Stimulated activated CD4-positive, alpha-beta T cell treated with anti-CD3 and anti-CD28 coated beads, Interleukin-1b, Interleukin-23, amount 100 ng/mL, for 24 hours (primary cell): ENCODE measurements around the gene SRPK2.
A peak's percentile ranks its signal among the peaks of the same experiment; 100 is the strongest.
"Not testable (repeated sequence)": the region's sequence is repeated elsewhere in the genome, so short reads cannot be mapped to it uniquely, and the experiment has no call there.

Source experiments
- DNase-seq, 4 experiments: peaks; one replicate each; pipeline ENCODE4 v3.0.0-alpha.2; 2020; ENCODE audit warnings: low read depth in 4 of 4, low spot score in 1 of 4

SRPK2 gene

DNA sequence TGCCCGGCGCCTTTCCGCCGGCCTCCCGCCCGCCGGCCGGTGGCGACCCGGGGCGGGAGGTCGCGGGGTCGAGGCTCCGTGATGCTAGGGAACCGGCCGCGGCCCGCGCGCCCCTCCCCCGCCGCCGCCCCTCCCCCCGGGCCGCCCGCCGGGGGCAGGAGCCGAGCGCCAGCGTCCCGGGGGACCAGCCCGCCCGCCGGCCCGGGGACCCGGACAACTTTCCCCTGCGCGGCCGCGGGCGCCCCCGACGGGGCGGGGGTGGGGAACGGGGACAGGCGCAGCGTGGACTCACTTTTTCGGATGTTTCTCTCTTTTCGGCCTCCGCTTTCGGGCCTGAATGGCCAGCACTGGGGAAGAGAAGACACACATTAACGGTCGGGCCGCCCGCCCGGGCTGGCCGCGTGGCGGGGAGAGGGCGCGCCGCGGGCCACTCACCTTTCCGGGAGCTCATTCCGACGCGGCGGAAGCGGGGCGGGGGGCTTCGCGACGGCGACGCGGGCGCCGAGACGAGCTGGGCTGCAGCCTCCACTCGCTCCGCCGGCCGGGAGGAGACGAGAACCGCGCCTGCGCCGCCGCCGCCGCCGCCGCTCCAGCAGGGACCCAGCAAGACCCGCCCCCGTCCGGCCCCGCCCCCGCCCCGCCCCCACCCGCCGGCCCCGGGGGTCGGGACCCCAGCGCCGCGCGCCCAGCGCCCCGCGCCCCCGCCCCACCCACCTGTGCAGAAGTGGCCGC is at the start of gene SRPK2:
Gene SRPK2, minus strand, starts transcription at position 566 of the 732 bp plus-strand sequence.
- peak; percentile 37 to 74 (median 62) for DNase-seq

DNA sequence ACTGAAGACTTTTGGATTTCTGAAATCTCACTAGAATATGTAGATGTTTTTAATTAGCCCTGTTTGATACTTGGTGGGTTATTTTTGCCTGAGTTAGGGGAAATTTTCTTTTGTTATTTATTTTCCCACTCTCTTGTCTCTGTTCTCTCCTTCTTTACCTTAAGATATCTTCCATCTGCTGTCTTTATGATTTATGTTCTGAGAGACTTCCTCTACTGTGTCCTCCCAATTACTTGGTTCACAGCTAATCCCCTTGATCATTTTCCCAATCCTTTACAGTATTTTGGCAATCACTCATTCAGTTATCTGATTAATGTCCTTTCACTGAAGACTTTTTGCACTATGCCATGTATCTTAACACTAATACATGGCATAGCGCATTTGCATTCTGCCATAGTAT is 49.5 kb upstream of the SRPK2 start:
- DNase-seq = no peak

DNA sequence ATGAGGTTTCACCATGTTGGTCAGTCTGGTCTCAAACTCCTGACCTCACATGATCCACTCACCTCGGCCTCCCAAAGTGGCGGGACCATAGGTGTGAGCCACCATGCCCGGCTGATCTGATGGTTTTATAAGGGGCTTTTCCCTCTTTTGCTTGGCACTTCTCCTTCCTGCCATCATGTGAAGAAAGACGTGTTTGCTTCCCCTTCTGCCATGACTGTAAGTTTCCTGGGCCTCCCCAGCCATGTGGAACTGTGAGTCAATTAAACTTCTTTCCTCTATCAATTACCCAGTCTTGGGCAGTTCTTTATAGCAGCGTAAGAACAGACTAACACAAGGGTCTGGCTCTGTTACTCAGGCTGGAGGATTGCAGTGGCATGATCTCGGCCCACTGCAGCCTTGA is 48.6 kb upstream of the SRPK2 start:
- DNase-seq = not testable (repeated sequence)

DNA sequence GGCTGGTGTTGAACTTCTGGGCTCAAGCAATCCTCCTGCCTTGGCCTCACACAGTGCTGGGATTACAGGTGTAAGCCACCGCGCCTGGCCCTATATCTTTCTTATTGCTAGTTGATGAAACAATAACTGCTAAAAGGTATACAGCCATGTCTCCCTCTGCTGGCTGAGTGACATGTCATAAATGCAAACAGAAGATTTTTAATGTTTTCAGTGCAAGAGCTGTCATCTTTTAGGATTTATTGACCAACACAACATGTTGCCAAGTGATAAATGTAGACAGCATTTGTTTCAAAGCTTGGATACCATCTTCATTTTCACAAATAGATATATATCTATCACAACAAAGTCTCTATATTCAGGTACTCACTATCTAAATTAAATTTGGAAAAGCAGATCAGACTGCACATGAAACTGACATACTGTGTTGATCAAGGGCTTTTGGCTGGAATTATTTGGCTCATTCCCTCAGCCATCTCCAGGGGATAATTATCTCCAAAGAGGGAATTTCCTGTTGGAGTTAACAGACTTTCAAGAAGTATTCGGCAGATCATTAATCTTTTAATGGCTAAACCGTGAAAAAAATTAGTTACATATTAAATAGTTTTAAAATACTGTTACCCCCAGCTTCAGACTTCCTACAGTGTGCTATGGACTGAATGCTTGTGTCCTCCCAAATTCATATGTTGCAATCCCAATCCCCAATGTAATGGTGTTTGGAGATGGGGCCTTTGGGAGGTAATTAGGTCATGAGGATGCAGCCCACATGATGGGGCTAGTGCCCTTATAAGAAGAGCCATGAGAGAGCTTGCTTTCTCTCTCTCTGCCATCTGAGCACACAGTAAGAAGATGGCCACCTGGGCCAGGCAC is 41.3 kb upstream of the SRPK2 start:
- peak in 3 of 4 experiments; percentile 11 to 19 (median 19) for DNase-seq

DNA sequence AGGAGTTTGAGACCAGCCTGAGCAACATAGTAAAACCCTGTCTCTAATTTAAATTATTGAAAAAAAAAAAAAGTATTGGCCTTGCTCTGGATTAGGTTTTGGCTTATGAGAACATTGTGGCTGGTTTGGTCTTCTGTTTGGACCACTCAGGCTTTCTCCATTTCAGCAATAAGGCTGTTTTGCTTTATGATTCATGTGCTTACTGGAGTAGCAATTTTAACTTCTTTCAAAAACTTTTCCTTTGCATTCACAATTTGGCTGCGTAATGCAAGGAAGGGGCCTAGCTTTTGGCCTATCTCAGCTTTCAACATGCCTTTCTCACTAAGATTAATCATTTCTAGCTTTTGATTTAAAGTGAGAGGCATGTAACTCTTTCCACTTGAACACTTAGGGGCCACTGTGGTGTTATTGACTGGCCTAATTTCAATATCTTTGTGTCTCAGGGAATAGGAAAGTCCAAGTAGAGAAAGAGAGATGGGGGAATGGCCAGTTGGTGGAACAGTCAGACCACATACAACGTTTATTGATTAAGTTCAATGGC is 38.0 kb upstream of the SRPK2 start:
- DNase-seq = no peak

DNA sequence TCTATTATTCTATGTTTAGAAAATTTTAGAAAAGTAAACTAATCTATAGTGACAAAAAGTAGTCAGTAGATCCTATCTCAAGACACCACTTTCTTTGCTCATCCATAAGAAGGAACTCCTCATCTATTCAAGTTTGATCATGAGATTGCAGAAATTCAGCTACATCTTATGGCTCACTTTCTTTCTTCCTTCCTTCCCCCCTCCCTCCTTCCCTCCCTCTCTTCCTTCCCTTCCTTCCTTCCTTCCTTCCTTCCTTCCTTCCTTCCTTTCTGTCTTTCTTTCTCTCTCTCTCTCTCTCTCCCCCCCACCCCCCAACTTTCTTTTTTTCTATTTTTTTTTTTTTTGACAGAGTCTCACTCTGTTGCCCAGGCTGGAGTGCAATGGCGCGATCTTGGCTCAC is 35.3 kb upstream of the SRPK2 start:
- no peak for DNase-seq

DNA sequence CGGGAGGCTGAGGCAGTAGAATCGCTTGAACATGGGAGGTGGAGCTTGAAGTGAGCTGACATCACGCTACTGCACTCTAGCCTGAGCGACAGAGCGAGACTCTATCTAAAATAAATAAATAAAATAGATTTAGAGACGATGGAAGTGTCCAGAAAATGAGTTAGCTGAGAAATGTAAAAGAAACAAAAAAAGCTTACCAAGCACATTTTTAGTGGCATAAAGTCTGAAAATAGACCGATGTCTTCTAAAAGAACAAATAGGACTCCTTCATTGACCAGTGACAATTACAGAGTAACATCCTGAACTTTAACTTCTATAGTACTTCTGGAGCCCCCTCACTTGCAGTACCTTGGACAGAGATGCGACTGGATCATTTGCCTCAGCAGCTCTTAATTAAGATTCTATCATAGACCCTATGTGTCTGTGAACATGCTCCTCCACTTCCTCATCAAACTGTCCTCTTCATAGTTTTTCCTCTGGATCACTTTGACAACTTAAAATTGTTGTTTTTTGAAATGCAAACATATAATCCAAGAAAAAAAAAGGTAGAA is 25.2 kb upstream of the SRPK2 start:
- no peak for DNase-seq

DNA sequence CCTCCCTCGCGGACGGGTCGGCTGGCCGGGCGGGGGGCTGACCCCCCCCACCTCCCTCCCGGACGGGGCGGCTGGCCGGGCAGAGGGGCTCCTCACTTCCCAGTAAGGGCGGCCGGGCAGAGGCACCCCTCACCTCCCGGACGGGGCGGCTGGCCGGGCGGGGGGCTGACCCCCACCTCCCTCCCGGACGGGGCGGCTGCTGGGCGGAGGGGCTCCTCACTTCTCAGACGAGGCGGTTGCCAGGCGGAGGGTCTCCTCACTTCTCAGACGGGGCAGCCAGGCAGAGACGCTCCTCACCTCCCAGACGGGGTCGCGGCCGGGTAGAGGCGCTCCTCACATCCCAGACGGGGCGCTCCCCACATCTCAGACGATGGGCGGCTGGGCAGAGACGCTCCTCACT is 22.1 kb upstream of the SRPK2 start:
- DNase-seq = not testable (repeated sequence)

DNA sequence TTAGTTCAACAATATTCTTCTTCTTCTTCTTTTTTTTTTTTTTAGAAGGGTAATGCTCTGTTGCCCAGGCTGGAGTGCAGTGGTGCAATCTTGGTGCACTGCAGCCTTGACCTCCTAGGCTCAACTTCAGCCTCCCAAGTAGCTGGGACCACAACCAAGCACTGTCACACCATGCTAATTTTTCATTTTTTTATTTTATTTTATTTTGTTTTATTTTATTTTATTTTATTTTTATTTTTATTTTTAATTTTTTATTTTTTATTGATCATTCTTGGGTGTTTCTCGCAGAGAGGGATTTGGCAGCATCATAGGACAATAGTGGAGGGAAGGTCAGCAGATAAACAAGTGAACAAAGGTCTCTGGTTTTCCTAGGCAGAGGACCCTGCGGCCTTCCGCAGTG is 21.1 kb upstream of the SRPK2 start:
- not testable (repeated sequence) for DNase-seq

DNA sequence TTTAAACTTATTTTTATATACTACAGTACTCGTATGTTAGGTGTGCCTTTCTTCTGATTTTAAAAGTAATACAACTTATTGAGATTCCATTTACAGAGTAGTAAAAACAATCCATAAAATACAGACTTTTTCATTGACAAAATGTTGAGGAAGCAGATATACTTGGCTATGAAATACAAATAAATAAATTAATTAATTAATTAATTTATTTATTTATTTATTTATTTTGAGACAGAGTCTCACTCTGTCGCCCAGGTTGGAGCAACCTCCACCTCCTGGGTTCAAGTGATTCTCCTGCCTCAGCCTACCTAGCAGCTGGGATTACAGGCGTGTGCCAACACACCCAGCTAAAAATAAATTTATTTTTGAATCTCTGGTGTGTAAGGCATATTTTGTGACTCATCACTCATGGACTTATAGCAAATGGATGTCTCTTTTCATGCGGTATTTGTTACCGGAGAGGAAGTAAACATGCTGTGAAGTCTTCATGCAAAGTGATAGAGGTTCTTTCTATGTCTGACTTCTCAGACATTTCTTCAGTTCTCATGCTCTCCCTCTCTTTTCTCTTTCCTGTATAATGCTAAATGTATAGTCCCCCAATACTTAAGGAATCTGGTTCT is 20.2 kb upstream of the SRPK2 start:
- DNase-seq = no peak

DNA sequence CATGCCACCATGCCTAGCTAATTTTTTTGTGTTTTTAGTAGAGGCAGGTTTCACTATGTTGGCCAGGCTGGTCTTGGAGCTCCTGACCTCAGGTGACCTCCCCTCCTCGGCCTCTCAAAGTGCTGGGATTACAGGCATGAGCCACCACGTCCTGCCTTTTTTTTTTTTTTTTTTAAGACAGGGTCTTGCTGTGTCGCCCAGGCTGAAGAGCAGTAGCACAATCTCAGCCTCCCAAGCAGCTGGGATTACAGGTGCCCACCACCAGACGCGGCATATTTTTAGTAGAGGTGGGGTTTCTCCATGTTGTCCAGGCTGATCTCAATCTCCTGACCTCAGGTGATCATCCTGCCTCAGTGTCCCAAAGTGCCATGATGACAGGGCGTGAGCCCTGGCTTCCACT is 14.4 kb upstream of the SRPK2 start:
- DNase-seq = no peak

DNA sequence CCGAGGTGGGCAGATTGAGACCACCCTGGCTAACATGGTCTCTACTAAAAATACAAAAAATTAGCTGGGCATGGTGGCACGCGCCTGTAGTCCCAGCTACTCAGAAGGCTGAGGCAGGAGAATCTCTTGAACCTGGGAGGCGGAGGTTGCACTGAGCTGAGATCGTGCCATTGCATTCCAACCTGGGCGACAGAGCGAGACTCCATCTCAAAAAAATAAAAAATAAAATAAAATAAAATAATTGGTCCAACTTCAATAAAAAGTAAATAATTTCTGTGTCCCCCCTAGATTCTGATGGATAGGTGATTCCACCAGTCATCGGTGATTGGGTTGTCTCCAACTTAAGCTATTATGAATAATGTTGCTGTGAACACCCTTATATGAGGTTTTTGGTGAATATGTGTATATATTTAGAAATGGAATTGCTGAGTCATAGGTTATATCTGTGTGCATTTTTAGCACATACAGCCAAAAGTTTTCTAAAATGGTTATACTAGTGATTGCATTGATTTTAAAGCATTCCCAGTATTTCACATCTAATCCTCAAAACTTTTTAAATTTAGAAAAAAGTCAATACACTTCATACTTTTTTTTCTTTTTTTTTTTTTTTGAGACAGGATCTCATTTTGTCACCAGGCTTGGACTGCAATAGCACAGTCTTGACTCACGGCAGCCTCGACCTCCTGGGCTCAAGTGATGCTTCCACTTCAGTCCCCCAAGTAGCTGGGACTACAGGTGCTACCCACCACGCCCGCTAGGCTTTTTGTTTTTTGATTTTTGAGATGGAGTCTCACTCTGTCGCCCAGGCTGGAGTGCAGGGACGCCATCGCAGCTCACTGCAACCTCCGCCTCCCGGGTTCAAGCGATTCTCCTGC is 13.7 kb upstream of the SRPK2 start:
- DNase-seq = no peak

DNA sequence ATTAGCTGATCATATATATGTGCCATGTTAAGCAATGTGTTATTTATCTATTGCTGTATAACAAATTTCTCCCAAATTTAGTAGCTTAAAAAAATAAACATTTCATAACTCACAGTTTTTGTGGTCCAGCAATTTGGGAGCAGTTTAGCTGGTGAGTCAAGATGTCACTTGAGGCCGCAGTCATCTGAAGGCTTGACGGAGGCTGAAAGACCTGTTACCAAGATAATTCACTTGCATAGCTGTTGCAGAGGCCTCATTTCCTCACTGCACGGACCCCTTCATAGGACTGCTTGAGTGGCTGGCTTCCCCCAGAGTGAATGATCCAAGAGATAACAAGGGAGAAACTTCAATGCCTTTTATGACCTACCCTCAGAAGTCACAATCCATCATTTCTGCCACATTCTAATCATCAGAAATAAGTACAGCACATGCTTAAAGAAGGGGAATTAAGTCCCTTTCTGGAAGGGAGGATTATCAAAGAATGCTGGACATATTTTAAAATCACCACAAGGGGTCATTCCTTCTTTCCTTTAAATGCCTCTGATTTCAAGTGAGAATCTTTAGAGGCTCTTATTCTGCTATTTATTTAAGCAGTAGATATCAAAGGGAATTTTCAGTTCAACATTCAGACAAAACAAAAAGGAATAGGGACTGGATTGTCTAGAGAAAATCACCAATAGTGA is 10.5 kb upstream of the SRPK2 start:
- no peak for DNase-seq

DNA sequence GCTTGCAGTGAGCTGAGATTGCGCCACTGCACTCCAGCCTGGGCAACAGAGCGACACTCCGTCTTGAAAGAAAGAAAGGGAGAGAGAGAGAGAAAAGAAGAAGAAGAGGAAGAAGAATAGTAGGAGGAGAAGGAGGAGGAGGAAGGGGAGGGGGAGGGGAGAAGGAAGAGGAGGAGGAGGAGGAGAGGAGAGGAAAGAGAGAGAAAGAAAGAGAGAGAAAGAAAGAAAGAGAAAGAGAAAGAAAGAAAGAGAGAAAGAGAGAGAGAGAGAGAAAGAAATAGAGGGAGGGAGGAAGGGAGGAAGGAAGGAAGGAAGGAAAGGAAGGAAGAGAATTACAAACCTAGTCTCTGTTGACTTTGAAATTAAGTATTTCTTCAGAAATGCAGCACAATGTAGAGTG is 7.8 kb upstream of the SRPK2 start:
- DNase-seq = no peak

DNA sequence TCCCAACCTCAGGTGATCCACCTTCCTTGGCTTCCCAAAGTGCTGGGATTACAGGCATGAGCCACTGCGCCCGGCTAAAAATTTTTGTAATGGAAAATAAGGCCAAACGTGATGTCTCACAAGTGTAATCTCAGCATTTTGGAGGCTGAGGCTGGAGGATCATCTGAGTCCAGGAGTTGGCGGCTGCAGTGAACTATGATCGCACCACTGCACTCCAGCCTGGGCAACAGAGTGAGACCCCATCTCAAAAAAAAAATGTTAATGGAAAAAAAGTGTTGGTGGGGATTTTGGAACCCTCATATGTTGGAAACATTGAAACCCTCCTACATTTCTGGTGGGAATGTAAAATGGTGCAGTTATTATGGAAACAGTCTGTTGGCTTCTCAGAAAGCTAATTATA is 2.7 kb upstream of the SRPK2 start:
- DNase-seq = no peak

DNA sequence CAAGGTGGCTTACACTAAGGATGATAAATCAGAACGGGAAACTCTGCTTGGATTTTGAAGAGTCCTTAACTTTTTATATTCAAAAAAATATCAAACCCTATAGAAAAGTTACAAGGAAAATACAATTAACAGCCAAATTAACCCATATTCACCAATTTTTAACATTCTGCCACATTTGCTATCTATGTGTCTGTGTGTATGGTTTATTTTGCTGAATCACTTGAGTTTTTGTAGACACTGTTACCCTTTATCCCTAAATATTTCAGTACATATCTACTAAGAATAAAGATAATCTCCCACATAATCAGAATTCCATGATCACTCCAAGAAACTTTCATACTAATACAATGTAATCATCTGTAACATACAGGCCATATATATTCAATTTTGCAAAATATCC is 1.2 kb upstream of the SRPK2 start:
- DNase-seq = no peak

DNA sequence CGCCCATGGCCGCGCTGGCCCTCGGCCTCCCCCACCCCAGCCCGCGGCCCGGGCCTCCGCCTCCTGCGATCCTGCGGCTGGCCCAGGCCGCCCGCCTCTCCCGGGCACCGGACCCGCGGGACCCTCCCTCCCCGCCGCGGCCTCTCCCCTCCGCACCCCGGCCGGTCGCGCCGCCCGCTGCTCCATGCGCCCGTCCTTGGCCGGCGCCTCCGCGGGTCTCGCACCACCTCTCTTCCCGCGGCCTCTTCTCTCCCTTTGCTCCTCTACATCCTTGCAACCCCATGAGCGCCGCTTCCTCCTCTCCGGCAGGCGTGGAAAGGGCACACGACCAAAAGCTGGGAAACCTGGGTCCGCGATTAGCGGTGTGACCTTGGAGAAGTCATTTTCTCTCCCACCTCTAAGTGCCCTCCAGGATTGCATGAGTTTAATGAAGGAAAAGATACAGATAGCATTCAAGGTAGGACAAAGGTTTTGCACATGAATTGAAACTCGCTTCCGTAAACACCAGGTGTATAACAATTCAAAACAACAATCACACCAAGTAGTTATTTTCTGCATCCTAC is 448 bp upstream of the SRPK2 start:
- peak in 1 of 4 experiments; percentile 19 for DNase-seq

DNA sequence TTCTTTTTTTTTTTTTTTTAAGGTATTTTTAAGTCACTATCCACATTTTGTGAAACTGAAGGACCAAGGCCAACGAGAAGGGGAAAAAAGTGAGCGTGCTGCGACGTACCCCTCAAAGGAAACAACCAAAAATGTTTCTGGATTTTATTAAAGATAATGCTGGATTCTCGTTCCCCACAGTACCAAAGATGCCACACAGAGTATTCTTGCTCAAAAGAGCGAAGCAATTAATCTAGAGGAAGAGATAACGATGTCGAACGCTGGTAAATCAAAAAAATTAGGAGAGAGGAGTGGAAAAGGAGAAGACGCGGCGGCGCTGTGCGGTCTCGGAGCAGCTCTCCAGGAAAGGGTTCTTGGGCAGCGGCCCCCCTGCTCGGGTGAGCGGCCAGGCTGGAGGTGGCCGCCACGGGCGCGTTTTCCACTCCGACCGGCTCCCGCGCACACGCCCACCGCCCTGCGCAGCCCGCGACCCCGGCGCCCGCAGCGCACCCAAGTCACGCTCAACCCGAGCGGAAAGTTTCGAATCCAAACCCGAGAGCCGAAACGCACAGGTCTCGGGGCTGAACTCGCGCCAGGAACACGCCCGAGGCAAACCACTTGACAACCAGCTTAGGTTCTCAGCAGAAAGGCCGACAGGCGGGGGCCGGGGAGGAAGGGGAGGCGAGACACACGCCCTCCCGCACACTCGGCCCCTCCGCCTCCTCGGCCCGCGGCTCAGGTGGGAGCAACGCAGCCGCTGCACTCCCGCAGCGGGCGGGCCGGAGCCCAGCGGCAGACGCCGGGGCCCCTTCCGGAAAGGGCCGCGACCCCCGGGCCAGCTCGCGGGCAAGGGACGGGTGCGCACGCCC is 989 bp downstream of the SRPK2 start:
- peak in 3 of 4 experiments; percentile 6 to 29 (median 13) for DNase-seq

DNA sequence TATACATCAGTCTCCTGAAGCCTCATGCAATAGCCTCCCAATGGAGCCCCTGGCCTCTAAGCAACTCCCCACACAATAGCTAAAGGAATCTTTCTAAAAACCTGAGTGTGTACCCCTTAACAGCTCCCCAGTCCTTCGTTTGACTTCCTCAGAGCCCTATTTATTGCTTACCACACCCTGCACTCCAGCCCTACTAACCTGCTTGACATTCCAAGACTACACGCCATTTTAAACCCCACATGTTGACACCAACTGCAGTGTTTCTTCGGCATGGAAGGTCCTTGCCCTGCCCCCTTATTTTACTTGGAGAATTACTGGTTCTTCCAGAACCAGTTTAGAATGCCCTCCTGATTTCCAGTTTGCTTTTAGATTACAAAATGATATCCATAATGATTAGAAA is 10.8 kb downstream of the SRPK2 start:
- no peak for DNase-seq
